Measurements from ENCODE around the gene PTPRU. TPM values are rescaled to one million over a fixed set of nuclear protein-coding genes. Genes with fewer than 3 reads are reported as not detected.

Gene PTPRU
- total RNA-seq, 1 donor from 2014 or later, result 19.0 TPM

GRCh38 chr1:29363536-29363935, 127.2 kb downstream of the PTPRU start:
- no peak overlapping the region for H3K4me3 Mint-ChIP-seq (ENCODE audit: unreplicated experiment)
- H3K27me3 Mint-ChIP-seq (ENCODE audit: unreplicated experiment), result peaks cover 3% of the 10 kb centered on the region
- H3K9me3 Mint-ChIP-seq (ENCODE audit: unreplicated experiment), result no peaks in the 10 kb centered on the region
- H3K27ac Mint-ChIP-seq (ENCODE audit: unreplicated experiment), result no peak overlapping the region
- no peak for DNase-seq (ENCODE audit: low spot score)
- no peak for TF ChIP-seq CTCF (IDR thresholded peaks at IDR 0.05; ENCODE audit: unreplicated experiment)
- no peaks in the 10 kb centered on the region for H3K4me1 Mint-ChIP-seq (ENCODE audit: unreplicated experiment)
- H3K36me3 Mint-ChIP-seq (ENCODE audit: low read depth, unreplicated experiment), result peaks cover 5% of the 10 kb centered on the region

- Mint-ChIP-seq H3K36me3 (ENCODE audit: low read depth, unreplicated experiment) (peaks cover 5% of the 10 kb centered on the region), H3K27ac (ENCODE audit: unreplicated experiment) (no peak overlapping the region), H3K27me3 (ENCODE audit: unreplicated experiment) (peaks cover 8% of the 10 kb centered on the region), H3K9me3 (ENCODE audit: unreplicated experiment) (no peaks in the 10 kb centered on the region), H3K4me1 (ENCODE audit: unreplicated experiment) (no peaks in the 10 kb centered on the region), H3K4me3 (ENCODE audit: unreplicated experiment) (no peak overlapping the region)
- no peak for TF ChIP-seq CTCF (IDR thresholded peaks at IDR 0.05; ENCODE audit: unreplicated experiment)
- no peak for DNase-seq (ENCODE audit: low spot score)
These were observed 127.9 kb downstream of the PTPRU start for GRCh38 chr1:29364101-29364678.

- Mint-ChIP-seq H3K4me3 (ENCODE audit: unreplicated experiment) (no peak overlapping the region), H3K27me3 (ENCODE audit: unreplicated experiment) (peaks cover 10% of the 10 kb centered on the region), H3K9me3 (ENCODE audit: unreplicated experiment) (no peaks in the 10 kb centered on the region), H3K4me1 (ENCODE audit: unreplicated experiment) (no peaks in the 10 kb centered on the region), H3K27ac (ENCODE audit: unreplicated experiment) (no peak overlapping the region), H3K36me3 (ENCODE audit: low read depth, unreplicated experiment) (peaks cover 5% of the 10 kb centered on the region)
- no peak for TF ChIP-seq CTCF (IDR thresholded peaks at IDR 0.05; ENCODE audit: unreplicated experiment)
- DNase-seq (ENCODE audit: low spot score), result no peak
These were observed 129.8 kb downstream of the PTPRU start for GRCh38 chr1:29365906-29366670.

GRCh38 chr1:29368936-29369932, 132.9 kb downstream of the PTPRU start:
- no peak overlapping the region for H3K27ac Mint-ChIP-seq (ENCODE audit: unreplicated experiment)
- peaks cover 5% of the 10 kb centered on the region for H3K36me3 Mint-ChIP-seq (ENCODE audit: low read depth, unreplicated experiment)
- TF ChIP-seq CTCF (IDR thresholded peaks at IDR 0.05; ENCODE audit: unreplicated experiment), result no peak
- DNase-seq (ENCODE audit: low spot score), result no peak
- H3K4me1 Mint-ChIP-seq (ENCODE audit: unreplicated experiment), result no peaks in the 10 kb centered on the region
- no peaks in the 10 kb centered on the region for H3K9me3 Mint-ChIP-seq (ENCODE audit: unreplicated experiment)
- H3K27me3 Mint-ChIP-seq (ENCODE audit: unreplicated experiment), result peaks cover 7% of the 10 kb centered on the region
- no peak overlapping the region for H3K4me3 Mint-ChIP-seq (ENCODE audit: unreplicated experiment)

Measured in endothelial cell (in vitro differentiated cells).